GM18511 (cell line): ENCODE measurements around the gene KLF3.
"Not testable (repeated sequence)": the region's sequence is repeated elsewhere in the genome, so short reads cannot be mapped to it uniquely, and the experiment has no call there.

Source experiments
- ATAC-seq: cut with Tn5 transposase; IDR thresholded peaks from one replicate; pipeline ENCODE4 v1.9.1; 2021; ENCODE audit warnings: mild to moderate bottlenecking, moderate library complexity; ENCODE audit not compliant: unreplicated experiment

Gene KLF3

GRCh38 chr4:38663801-38664705 lies at the start of gene KLF3:
KLF3 (plus strand) TSS chr4:38664199; CDS start chr4:38680626, 16,427 bp downstream.
- peak; percentile 72 for ATAC-seq

GRCh38 chr4:38614231-38614630 lies 49.8 kb upstream of the KLF3 start:
- no peak for ATAC-seq

GRCh38 chr4:38615847-38616246 lies 48.2 kb upstream of the KLF3 start:
- ATAC-seq: no peak

GRCh38 chr4:38618505-38618904 lies 45.5 kb upstream of the KLF3 start:
- no peak for ATAC-seq

GRCh38 chr4:38619316-38619715 lies 44.7 kb upstream of the KLF3 start:
- ATAC-seq: no peak

- ATAC-seq: no peak
These were observed 43.9 kb upstream of the KLF3 start for GRCh38 chr4:38620065-38620464.

- ATAC-seq: no peak
These were observed 43.4 kb upstream of the KLF3 start for GRCh38 chr4:38620527-38621027.

GRCh38 chr4:38621028-38621684 lies 42.8 kb upstream of the KLF3 start:
- no peak for ATAC-seq

- ATAC-seq: no peak
These were observed 42.2 kb upstream of the KLF3 start for GRCh38 chr4:38621831-38622230.

- ATAC-seq: not testable (repeated sequence)
These were observed 41.7 kb upstream of the KLF3 start for GRCh38 chr4:38622340-38622739.

GRCh38 chr4:38623260-38623659 lies 40.7 kb upstream of the KLF3 start:
- ATAC-seq: no peak

- no peak for ATAC-seq
These were observed 39.7 kb upstream of the KLF3 start for GRCh38 chr4:38624311-38624710.

- ATAC-seq: no peak
These were observed 38.5 kb upstream of the KLF3 start for GRCh38 chr4:38625508-38625907.

GRCh38 chr4:38626901-38627444 lies 37.0 kb upstream of the KLF3 start:
- not testable (repeated sequence) for ATAC-seq

- ATAC-seq: no peak
These were observed 33.5 kb upstream of the KLF3 start for GRCh38 chr4:38630519-38630918.

- ATAC-seq: no peak
These were observed 29.8 kb upstream of the KLF3 start for GRCh38 chr4:38634047-38634759.

GRCh38 chr4:38639242-38639641 lies 24.8 kb upstream of the KLF3 start:
- ATAC-seq: no peak

GRCh38 chr4:38641811-38642210 lies 22.2 kb upstream of the KLF3 start:
- ATAC-seq: no peak

- no peak for ATAC-seq
These were observed 19.8 kb upstream of the KLF3 start for GRCh38 chr4:38644201-38644600.

GRCh38 chr4:38647101-38647819 lies 16.7 kb upstream of the KLF3 start:
- ATAC-seq: no peak
